HG02885 (cell line): ENCODE measurements around the gene ELOB.

Experiments used
- ATAC-seq: cut with Tn5 transposase; IDR thresholded peaks from one replicate; pipeline ENCODE4 v1.9.1; 2021; ENCODE audit warnings: mild to moderate bottlenecking; ENCODE audit not compliant: unreplicated experiment, poor library complexity

The ELOB gene

GRCh38 chr16:2784358-2785100, 7.4 kb upstream of the ELOB start:
- no peak for ATAC-seq

GRCh38 chr16:2783581-2784357, 6.7 kb upstream of the ELOB start:
- ATAC-seq = no peak

- ATAC-seq = no peak
Observed at GRCh38 chr16:2782583-2783351, 5.7 kb upstream of the ELOB start.

GRCh38 chr16:2779978-2780898, 3.2 kb upstream of the ELOB start:
- ATAC-seq = no peak

- ATAC-seq = no peak
Observed at GRCh38 chr16:2779151-2779920, 2.3 kb upstream of the ELOB start.

GRCh38 chr16:2778630-2778958, 1.5 kb upstream of the ELOB start:
- no peak for ATAC-seq

- ATAC-seq = no peak
Observed at GRCh38 chr16:2777903-2778629, 986 bp upstream of the ELOB start.

- ATAC-seq = peak; percentile 30
Observed at GRCh38 chr16:2776500-2777139, 460 bp downstream of the ELOB start.

- ATAC-seq = no peak
Observed at GRCh38 chr16:2775765-2776499, 1.1 kb downstream of the ELOB start.

- no peak for ATAC-seq
Observed at GRCh38 chr16:2775131-2775716, 1.9 kb downstream of the ELOB start.

GRCh38 chr16:2774161-2774891, 2.8 kb downstream of the ELOB start:
- ATAC-seq = no peak

GRCh38 chr16:2773188-2773968, 3.7 kb downstream of the ELOB start:
- no peak for ATAC-seq

GRCh38 chr16:2771496-2772402, 5.3 kb downstream of the ELOB start:
- no peak for ATAC-seq

GRCh38 chr16:2770057-2770951, 6.8 kb downstream of the ELOB start:
- no peak for ATAC-seq
